GM13977 (cell line): ENCODE results near the gene AURKA.

Source experiments
- DNase-seq: peaks from one replicate; pipeline ENCODE4 v3.0.0; 2012; ENCODE audit warnings: low spot score
- CTCF ChIP-seq: IDR thresholded peaks from 2 replicates; pipeline ENCODE4 v1.5.1; 2012; ENCODE audit warnings: mild to moderate bottlenecking, control low read depth; ENCODE audit not compliant: insufficient read depth; ENCODE audit errors: extremely low read depth, missing control alignments
- in situ Hi-C: fragments of 300-500 bp; cut with MboI; formaldehyde crosslinking; loops from one replicate; pipeline ENCODE4 v1.12.0; 2022; ENCODE audit warnings: low sequenced_read_pairs, low pct_unique_long_range_greater_than_20kb, mixed read lengths, inconsistent platforms; ENCODE audit not compliant: unreplicated experiment

Gene AURKA

DNA sequence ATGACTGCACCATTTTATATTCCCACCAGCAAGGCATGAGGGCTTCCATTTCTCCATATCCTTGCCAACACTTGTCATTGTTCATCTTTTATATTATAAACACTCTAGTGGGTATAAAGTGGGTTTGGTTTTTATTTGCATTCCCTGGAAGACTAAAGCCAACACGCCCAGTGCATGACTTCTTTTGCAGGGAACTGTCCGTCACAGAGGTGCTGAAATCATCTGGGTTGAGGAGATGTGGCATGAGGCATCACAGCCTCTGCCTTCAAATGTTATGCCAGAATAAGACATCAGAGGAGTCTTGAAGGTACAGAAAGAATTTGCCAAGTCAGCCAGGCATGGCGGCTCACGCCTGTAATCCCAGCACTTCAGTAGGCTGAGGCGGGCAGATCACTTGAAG is 63.2 kb downstream of the AURKA start:
- no peak for DNase-seq
- in situ Hi-C loops, result loop anchor here (25.0 kb wide), 1 partner anchor 1667 kb away; no protein-coding TSS in a partner anchor
- TF ChIP-seq CTCF, result no peak

- no peak for DNase-seq
- in situ Hi-C loops, result loop anchor here (25.0 kb wide), 1 partner anchor 1663 kb away; no protein-coding TSS in a partner anchor
- TF ChIP-seq CTCF, result no peak
Observed at GRCh38 chr20:56324806-56325205, 67.2 kb downstream of the AURKA start.

GRCh38 chr20:56323656-56324055 is 68.4 kb downstream of the AURKA start:
- no peak for DNase-seq
- in situ Hi-C loops, result no loop called here
- TF ChIP-seq CTCF, result no peak

DNA sequence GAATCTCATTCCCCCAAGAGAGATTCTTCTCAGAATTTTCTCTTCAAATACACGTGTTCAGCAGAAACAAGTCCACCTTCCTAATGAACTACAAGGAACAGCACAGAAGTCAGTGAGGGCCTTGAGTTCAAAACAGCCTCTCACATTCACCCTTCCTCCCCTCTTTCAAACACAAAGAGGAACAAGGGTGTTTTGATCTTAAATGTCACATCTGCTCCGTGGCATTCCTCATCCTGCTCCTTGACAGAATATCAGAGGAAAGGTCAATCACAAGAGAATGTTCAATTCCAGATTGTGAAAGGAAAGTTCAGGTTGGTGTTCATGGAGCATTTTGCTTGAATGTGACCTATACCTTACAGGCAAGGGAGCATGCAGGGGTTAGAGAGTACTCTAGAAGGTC is 68.8 kb downstream of the AURKA start:
- in situ Hi-C loops, result no loop called here
- no peak for DNase-seq
- TF ChIP-seq CTCF, result no peak

GRCh38 chr20:56322681-56323080 is 69.3 kb downstream of the AURKA start:
- in situ Hi-C loops, result no loop called here

More at GRCh38 chr20:56322681-56323080, 69.3 kb downstream of the AURKA start:
- TF ChIP-seq CTCF, result no peak
- DNase-seq, result no peak
